GM23338 (cell line): ENCODE measurements around the gene ALCAM. TPM values are rescaled to one million over a fixed set of nuclear protein-coding genes. Genes with fewer than 3 reads are reported as not detected.

Experiments
- ATAC-seq: fragments of 200-7000 bp; cut with Tn5 transposase; 3 replicates; pipeline ENCODE4 v1.9.1; 2020
- DNase-seq: peaks from one replicate; pipeline ENCODE4 v3.0.0-alpha.2; 2015; ENCODE audit warnings: low spot score
- H2AFZ ChIP-seq: fragments of 200-600 bp; sonication (generic); 2 replicates; pipeline ENCODE4 v1.8.0; 2016; ENCODE audit warnings: antibody characterized with exemption, mild to moderate bottlenecking, moderate library complexity
- H3F3A ChIP-seq: fragments of 200-600 bp; sonication (generic); replicated peaks from 2 replicates; pipeline ENCODE4 v1.8.0; 2017; ENCODE audit warnings: antibody characterized with exemption, mixed run types, low read depth
- H3K27ac ChIP-seq: fragments of 200-600 bp; sonication (generic); 2 replicates; pipeline ENCODE4 v1.6.1; 2016; ENCODE audit warnings: low read depth
- H3K27me3 ChIP-seq: fragments of 200-600 bp; sonication (generic); 2 replicates; pipeline ENCODE4 v1.8.0; 2016; ENCODE audit warnings: mild to moderate bottlenecking, mixed run types, moderate library complexity; ENCODE audit not compliant: insufficient read depth
- H3K36me3 ChIP-seq: fragments of 200-600 bp; sonication (generic); 2 replicates; pipeline ENCODE4 v1.8.0; 2016; ENCODE audit warnings: mild to moderate bottlenecking; ENCODE audit not compliant: insufficient read depth
- H3K4me1 ChIP-seq: fragments of 200-600 bp; sonication (generic); 2 replicates; pipeline ENCODE4 v1.8.0; 2016; ENCODE audit warnings: mild to moderate bottlenecking, moderate library complexity; ENCODE audit not compliant: insufficient read depth
- H3K4me2 ChIP-seq: fragments of 200-600 bp; sonication (generic); 2 replicates; pipeline ENCODE4 v1.7.1; 2017; ENCODE audit warnings: mixed run types
- H3K4me3 ChIP-seq: fragments of 200-600 bp; sonication (generic); 2 replicates; pipeline ENCODE4 v1.6.1; 2016; ENCODE audit warnings: mixed run types
- H3K79me2 ChIP-seq: fragments of 200-600 bp; sonication (generic); replicated peaks from 2 replicates; pipeline ENCODE4 v1.8.0; 2017; ENCODE audit warnings: mild to moderate bottlenecking; ENCODE audit not compliant: insufficient read depth
- H3K9me2 ChIP-seq: fragments of 200-600 bp; sonication (generic); 2 replicates; pipeline ENCODE4 v1.8.0; 2017; ENCODE audit not compliant: insufficient read depth
- H4K20me1 ChIP-seq: fragments of 200-600 bp; sonication (generic); replicated peaks from 2 replicates; pipeline ENCODE4 v1.8.0; 2017; ENCODE audit warnings: mild to moderate bottlenecking; ENCODE audit not compliant: insufficient read depth
- H3K27ac Mint-ChIP-seq: 2 replicates; pipeline ENCODE4 v1.8.0; 2020; ENCODE audit warnings: inconsistent platforms, mild to moderate bottlenecking, moderate library complexity, mixed read lengths
- H3K27me3 Mint-ChIP-seq: 3 replicates; pipeline ENCODE4 v1.8.0; 2022; ENCODE audit warnings: low read depth, mild to moderate bottlenecking, moderate library complexity, mixed read lengths, inconsistent platforms; ENCODE audit not compliant: insufficient read depth, poor library complexity
- H3K36me3 Mint-ChIP-seq: 3 replicates; pipeline ENCODE4 v1.8.0; 2021; ENCODE audit warnings: low read depth, mild to moderate bottlenecking, inconsistent platforms, moderate library complexity, mixed read lengths
- H3K4me1 Mint-ChIP-seq: 3 replicates; pipeline ENCODE4 v1.8.0; 2020; ENCODE audit warnings: mild to moderate bottlenecking, inconsistent platforms, mixed read lengths
- H3K4me3 Mint-ChIP-seq: 3 replicates; pipeline ENCODE4 v1.8.0; 2021; ENCODE audit warnings: moderate library complexity, mild to moderate bottlenecking, inconsistent platforms, mixed read lengths
- H3K9me3 Mint-ChIP-seq: 3 replicates; pipeline ENCODE4 v1.8.0; 2020; ENCODE audit warnings: moderate library complexity, mild to moderate bottlenecking, inconsistent platforms, mixed read lengths
- CREB1 ChIP-seq: fragments of 250-450 bp; sonication (Bioruptor Pico); IDR thresholded peaks from 2 replicates; pipeline ENCODE4 v1.5.0; 2020; ENCODE audit warnings: low read depth, mild to moderate bottlenecking, moderate library complexity
- EZH2 ChIP-seq: fragments of 200-600 bp; sonication (generic); IDR thresholded peaks from one replicate; pipeline ENCODE4 v1.8.0; 2017; ENCODE audit warnings: antibody characterized with exemption, mild to moderate bottlenecking, low read depth; ENCODE audit not compliant: unreplicated experiment
- EZH2phosphoT487 ChIP-seq: fragments of 200-600 bp; sonication (generic); IDR thresholded peaks from one replicate; pipeline ENCODE4 v1.8.1; 2018; ENCODE audit warnings: antibody characterized with exemption; ENCODE audit not compliant: unreplicated experiment
- JUNB ChIP-seq: IDR thresholded peaks from one replicate; pipeline ENCODE4 v1.6.1; 2016; ENCODE audit warnings: antibody characterized with exemption; ENCODE audit not compliant: unreplicated experiment
- NANOG ChIP-seq: IDR thresholded peaks from 2 replicates; pipeline ENCODE4 v1.6.1; 2016; ENCODE audit warnings: antibody characterized with exemption, borderline replicate concordance
- POLR2AphosphoS5 ChIP-seq: IDR thresholded peaks from 2 replicates; pipeline ENCODE4 v1.6.1; 2016; ENCODE audit warnings: antibody characterized with exemption, low read depth
- STAT1 ChIP-seq: IDR thresholded peaks from one replicate; pipeline ENCODE4 v1.6.1; 2016; ENCODE audit warnings: antibody characterized with exemption; ENCODE audit not compliant: unreplicated experiment
- ZNF114 ChIP-seq: fragments of 250-450 bp; sonication (Bioruptor Pico); IDR thresholded peaks from 2 replicates; pipeline ENCODE4 v1.5.0; 2020; ENCODE audit warnings: mild to moderate bottlenecking, moderate library complexity
- ZNF331 ChIP-seq: fragments of 250-450 bp; sonication (Bioruptor Pico); IDR thresholded peaks from 2 replicates; pipeline ENCODE4 v1.5.0; 2020; ENCODE audit warnings: low read depth, mild to moderate bottlenecking, moderate library complexity
- polyA plus RNA-seq: library from polyadenylated mRNA; unstranded; fragments of >200 nt; fragmentation: Nextera tagmentation; extraction: Ambion mirVana; gene quantifications from 2 replicates; pipeline ENCODE4 v1.2.1, GENCODE V29; 2016
- total RNA-seq: library from RNA; depleted of rRNA; stranded (reverse); fragments of >200 nt; shearing (Covaris generic); gene quantifications from 2 replicates; pipeline ENCODE4 v1.2.3, GENCODE V29; 2014
- TF ChIP-seq, protein P1 (sequence below): IDR thresholded peaks from 2 replicates; pipeline ENCODE4 v1.6.1; 2016; ENCODE audit warnings: antibody characterized with exemption
- TF ChIP-seq, protein P2 (sequence below): IDR thresholded peaks from one replicate; pipeline ENCODE4 v1.6.1; 2018; ENCODE audit warnings: antibody characterized with exemption; ENCODE audit not compliant: unreplicated experiment
- TF ChIP-seq, protein P3 (sequence below): fragments of 250-450 bp; sonication (Bioruptor Pico); IDR thresholded peaks from 2 replicates; pipeline ENCODE4 v1.5.0; 2020; ENCODE audit warnings: mild to moderate bottlenecking, moderate library complexity
- TF ChIP-seq, protein P4 (sequence below), 2 experiments: fragments of 200-600 bp in 1 of 2; sonication (generic) in 1 of 2; conservative IDR thresholded peaks; 2 replicates each; pipeline versions ENCODE4 v1.5.1 to v1.6.1; 2016 to 2017; ENCODE audit warnings: antibody characterized with exemption in 2 of 2, low read depth in 2 of 2, mild to moderate bottlenecking in 2 of 2, moderate library complexity in 1 of 2

ALCAM gene
- total and polyA plus RNA-seq, 2 experiments from 2014 or later = 11.3 to 36.0 TPM

DNA sequence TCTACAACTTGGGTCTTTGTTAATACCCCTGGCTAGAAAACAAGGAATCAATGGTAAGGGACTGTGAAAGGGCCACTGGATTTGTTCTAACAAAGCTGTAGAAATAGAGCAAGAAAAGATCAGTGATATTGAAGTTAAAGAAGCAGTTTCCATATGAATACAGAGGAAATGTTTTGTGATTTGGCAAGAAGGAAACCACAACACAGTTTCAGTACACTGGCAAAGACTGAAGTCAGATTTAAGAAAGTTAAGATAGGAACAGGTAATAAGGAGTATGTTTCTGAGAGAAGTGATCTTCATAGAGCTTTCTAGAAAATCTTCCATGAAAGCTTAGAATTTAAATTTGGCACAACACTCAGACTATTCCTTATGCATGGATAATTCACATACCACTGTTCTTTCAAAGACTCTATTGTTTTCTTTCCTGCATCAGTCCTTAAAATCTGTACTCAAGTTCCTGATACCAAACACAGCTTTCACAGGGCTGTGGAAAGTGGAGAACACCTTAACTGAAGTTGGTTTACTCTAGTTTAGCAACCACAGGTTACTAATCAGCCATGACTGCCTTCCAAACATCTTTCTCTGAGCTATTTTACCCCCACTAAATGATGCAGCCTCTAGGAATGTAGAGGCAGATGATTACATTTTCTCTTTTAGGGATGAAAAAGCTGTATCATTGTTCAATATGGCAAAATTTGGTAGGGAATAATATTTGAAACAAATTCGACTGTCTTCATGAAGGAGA is 32.4 kb upstream of the ALCAM start:
- Mint-ChIP-seq H3K9me3 (peaks cover 15% of the 10 kb centered on the region), H3K4me1 (peaks cover 6% of the 10 kb centered on the region; the same call in 1 of the 3 replicates), H3K4me3 (no peak overlapping the region), H3K27me3 (no peaks in the 10 kb centered on the region), H3K27ac (no peak overlapping the region), H3K36me3 (peaks cover 12% of the 10 kb centered on the region; the same call in 2 of the 3 replicates)
- peak overlapping the region; percentile 61; the same call in 1 of the 2 replicates for H2AFZ ChIP-seq
- H3K4me3 ChIP-seq = no peak overlapping the region
- 0 out of 2 replicates have a peak, but pooled peaks cover 5% of the 10 kb centered on the region for H3K4me1 ChIP-seq
- no peaks in the 10 kb centered on the region for H3K36me3 ChIP-seq
- no peak for ATAC-seq
- DNase-seq = no peak
- no peaks in the 10 kb centered on the region for H4K20me1 ChIP-seq
- no peaks in the 10 kb centered on the region for H3K9me2 ChIP-seq
- H3K79me2 ChIP-seq = no peaks in the 10 kb centered on the region
- H3K27me3 ChIP-seq = no peaks in the 10 kb centered on the region
- no peak overlapping the region for H3K4me2 ChIP-seq
- TF ChIP-seq NANOG = no peak
- TF ChIP-seq, protein P1, sequence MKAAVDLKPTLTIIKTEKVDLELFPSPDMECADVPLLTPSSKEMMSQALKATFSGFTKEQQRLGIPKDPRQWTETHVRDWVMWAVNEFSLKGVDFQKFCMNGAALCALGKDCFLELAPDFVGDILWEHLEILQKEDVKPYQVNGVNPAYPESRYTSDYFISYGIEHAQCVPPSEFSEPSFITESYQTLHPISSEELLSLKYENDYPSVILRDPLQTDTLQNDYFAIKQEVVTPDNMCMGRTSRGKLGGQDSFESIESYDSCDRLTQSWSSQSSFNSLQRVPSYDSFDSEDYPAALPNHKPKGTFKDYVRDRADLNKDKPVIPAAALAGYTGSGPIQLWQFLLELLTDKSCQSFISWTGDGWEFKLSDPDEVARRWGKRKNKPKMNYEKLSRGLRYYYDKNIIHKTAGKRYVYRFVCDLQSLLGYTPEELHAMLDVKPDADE = no peak
- TF ChIP-seq EZH2 = no peak
- TF ChIP-seq, protein P2, sequence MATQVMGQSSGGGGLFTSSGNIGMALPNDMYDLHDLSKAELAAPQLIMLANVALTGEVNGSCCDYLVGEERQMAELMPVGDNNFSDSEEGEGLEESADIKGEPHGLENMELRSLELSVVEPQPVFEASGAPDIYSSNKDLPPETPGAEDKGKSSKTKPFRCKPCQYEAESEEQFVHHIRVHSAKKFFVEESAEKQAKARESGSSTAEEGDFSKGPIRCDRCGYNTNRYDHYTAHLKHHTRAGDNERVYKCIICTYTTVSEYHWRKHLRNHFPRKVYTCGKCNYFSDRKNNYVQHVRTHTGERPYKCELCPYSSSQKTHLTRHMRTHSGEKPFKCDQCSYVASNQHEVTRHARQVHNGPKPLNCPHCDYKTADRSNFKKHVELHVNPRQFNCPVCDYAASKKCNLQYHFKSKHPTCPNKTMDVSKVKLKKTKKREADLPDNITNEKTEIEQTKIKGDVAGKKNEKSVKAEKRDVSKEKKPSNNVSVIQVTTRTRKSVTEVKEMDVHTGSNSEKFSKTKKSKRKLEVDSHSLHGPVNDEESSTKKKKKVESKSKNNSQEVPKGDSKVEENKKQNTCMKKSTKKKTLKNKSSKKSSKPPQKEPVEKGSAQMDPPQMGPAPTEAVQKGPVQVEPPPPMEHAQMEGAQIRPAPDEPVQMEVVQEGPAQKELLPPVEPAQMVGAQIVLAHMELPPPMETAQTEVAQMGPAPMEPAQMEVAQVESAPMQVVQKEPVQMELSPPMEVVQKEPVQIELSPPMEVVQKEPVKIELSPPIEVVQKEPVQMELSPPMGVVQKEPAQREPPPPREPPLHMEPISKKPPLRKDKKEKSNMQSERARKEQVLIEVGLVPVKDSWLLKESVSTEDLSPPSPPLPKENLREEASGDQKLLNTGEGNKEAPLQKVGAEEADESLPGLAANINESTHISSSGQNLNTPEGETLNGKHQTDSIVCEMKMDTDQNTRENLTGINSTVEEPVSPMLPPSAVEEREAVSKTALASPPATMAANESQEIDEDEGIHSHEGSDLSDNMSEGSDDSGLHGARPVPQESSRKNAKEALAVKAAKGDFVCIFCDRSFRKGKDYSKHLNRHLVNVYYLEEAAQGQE = no peak
- no peak for TF ChIP-seq EZH2phosphoT487
- TF ChIP-seq, protein P3, sequence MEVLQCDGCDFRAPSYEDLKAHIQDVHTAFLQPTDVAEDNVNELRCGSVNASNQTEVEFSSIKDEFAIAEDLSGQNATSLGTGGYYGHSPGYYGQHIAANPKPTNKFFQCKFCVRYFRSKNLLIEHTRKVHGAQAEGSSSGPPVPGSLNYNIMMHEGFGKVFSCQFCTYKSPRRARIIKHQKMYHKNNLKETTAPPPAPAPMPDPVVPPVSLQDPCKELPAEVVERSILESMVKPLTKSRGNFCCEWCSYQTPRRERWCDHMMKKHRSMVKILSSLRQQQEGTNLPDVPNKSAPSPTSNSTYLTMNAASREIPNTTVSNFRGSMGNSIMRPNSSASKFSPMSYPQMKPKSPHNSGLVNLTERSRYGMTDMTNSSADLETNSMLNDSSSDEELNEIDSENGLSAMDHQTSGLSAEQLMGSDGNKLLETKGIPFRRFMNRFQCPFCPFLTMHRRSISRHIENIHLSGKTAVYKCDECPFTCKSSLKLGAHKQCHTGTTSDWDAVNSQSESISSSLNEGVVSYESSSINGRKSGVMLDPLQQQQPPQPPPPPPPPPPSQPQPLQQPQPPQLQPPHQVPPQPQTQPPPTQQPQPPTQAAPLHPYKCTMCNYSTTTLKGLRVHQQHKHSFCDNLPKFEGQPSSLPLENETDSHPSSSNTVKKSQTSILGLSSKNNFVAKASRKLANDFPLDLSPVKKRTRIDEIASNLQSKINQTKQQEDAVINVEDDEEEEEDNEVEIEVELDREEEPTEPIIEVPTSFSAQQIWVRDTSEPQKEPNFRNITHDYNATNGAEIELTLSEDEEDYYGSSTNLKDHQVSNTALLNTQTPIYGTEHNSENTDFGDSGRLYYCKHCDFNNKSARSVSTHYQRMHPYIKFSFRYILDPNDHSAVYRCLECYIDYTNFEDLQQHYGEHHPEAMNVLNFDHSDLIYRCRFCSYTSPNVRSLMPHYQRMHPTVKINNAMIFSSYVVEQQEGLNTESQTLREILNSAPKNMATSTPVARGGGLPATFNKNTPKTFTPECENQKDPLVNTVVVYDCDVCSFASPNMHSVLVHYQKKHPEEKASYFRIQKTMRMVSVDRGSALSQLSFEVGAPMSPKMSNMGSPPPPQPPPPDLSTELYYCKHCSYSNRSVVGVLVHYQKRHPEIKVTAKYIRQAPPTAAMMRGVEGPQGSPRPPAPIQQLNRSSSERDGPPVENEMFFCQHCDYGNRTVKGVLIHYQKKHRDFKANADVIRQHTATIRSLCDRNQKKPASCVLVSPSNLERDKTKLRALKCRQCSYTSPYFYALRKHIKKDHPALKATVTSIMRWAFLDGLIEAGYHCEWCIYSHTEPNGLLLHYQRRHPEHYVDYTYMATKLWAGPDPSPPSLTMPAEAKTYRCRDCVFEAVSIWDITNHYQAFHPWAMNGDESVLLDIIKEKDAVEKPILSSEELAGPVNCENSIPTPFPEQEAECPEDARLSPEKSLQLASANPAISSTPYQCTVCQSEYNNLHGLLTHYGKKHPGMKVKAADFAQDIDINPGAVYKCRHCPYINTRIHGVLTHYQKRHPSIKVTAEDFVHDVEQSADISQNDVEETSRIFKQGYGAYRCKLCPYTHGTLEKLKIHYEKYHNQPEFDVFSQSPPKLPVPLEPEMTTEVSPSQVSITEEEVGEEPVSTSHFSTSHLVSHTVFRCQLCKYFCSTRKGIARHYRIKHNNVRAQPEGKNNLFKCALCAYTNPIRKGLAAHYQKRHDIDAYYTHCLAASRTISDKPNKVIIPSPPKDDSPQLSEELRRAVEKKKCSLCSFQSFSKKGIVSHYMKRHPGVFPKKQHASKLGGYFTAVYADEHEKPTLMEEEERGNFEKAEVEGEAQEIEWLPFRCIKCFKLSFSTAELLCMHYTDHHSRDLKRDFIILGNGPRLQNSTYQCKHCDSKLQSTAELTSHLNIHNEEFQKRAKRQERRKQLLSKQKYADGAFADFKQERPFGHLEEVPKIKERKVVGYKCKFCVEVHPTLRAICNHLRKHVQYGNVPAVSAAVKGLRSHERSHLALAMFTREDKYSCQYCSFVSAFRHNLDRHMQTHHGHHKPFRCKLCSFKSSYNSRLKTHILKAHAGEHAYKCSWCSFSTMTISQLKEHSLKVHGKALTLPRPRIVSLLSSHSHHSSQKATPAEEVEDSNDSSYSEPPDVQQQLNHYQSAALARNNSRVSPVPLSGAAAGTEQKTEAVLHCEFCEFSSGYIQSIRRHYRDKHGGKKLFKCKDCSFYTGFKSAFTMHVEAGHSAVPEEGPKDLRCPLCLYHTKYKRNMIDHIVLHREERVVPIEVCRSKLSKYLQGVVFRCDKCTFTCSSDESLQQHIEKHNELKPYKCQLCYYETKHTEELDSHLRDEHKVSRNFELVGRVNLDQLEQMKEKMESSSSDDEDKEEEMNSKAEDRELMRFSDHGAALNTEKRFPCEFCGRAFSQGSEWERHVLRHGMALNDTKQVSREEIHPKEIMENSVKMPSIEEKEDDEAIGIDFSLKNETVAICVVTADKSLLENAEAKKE (CRISPR knock-in tag) = no peak
- no peak for TF ChIP-seq POLR2AphosphoS5
- TF ChIP-seq CREB1 (CRISPR knock-in tag) = no peak
- TF ChIP-seq JUNB = no peak
- no peak for TF ChIP-seq STAT1
- no peak for TF ChIP-seq ZNF331 (CRISPR knock-in tag)
- TF ChIP-seq ZNF114 (CRISPR knock-in tag) = no peak
- TF ChIP-seq, protein P4, sequence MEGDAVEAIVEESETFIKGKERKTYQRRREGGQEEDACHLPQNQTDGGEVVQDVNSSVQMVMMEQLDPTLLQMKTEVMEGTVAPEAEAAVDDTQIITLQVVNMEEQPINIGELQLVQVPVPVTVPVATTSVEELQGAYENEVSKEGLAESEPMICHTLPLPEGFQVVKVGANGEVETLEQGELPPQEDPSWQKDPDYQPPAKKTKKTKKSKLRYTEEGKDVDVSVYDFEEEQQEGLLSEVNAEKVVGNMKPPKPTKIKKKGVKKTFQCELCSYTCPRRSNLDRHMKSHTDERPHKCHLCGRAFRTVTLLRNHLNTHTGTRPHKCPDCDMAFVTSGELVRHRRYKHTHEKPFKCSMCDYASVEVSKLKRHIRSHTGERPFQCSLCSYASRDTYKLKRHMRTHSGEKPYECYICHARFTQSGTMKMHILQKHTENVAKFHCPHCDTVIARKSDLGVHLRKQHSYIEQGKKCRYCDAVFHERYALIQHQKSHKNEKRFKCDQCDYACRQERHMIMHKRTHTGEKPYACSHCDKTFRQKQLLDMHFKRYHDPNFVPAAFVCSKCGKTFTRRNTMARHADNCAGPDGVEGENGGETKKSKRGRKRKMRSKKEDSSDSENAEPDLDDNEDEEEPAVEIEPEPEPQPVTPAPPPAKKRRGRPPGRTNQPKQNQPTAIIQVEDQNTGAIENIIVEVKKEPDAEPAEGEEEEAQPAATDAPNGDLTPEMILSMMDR (conservative IDR thresholded peaks at IDR 0.05; ENCODE audit: low read depth in 2 of 2) = no peak
- H3K27ac ChIP-seq = no peak overlapping the region
- H3F3A ChIP-seq = no peaks in the 10 kb centered on the region
